Measurements from ENCODE around the gene NPAS3.
"Not testable (repeated sequence)": the region's sequence is repeated elsewhere in the genome, so short reads cannot be mapped to it uniquely, and the experiment has no call there.

NPAS3 gene

GRCh38 chr14:33061667-33062325 lies 123.1 kb downstream of the NPAS3 start:
- Mint-ChIP-seq H3K4me3 (no peak overlapping the region), H3K27ac (no peak overlapping the region), H3K4me1 (no peaks in the 10 kb centered on the region), H3K9me3 (peaks cover 0 to 4% of the 10 kb centered on the region in 2 donors), H3K36me3 (no peaks in the 10 kb centered on the region), H3K27me3 (no peaks in the 10 kb centered on the region)
- ATAC-seq (replicated peaks) (no peak), DNase-seq (no peak)

GRCh38 chr14:33062476-33062875 lies 123.8 kb downstream of the NPAS3 start:
- H3K9me3 Mint-ChIP-seq: peaks cover 0 to 4% of the 10 kb centered on the region in 2 donors
- no peaks in the 10 kb centered on the region for H3K27me3 Mint-ChIP-seq
- no peaks in the 10 kb centered on the region for H3K36me3 Mint-ChIP-seq
- ATAC-seq (replicated peaks) (no peak), DNase-seq (no peak)
- no peak overlapping the region for H3K4me3 Mint-ChIP-seq
- no peaks in the 10 kb centered on the region for H3K4me1 Mint-ChIP-seq
- no peak overlapping the region for H3K27ac Mint-ChIP-seq

- Mint-ChIP-seq H3K27ac (no peak overlapping the region), H3K27me3 (no peaks in the 10 kb centered on the region), H3K4me3 (no peak overlapping the region), H3K4me1 (no peaks in the 10 kb centered on the region), H3K9me3 (peaks cover 0 to 4% of the 10 kb centered on the region in 2 donors), H3K36me3 (no peaks in the 10 kb centered on the region)
- ATAC-seq (replicated peaks) (no peak), DNase-seq (no peak)
These were observed 124.2 kb downstream of the NPAS3 start for GRCh38 chr14:33062881-33063280.

GRCh38 chr14:33063521-33063920 lies 124.8 kb downstream of the NPAS3 start:
- Mint-ChIP-seq H3K4me3 (no peak overlapping the region), H3K36me3 (no peaks in the 10 kb centered on the region), H3K4me1 (no peaks in the 10 kb centered on the region), H3K27me3 (no peaks in the 10 kb centered on the region), H3K27ac (no peak overlapping the region), H3K9me3 (peaks cover 0 to 4% of the 10 kb centered on the region in 2 donors)
- ATAC-seq (replicated peaks) (no peak), DNase-seq (no peak)

GRCh38 chr14:33065634-33066033 lies 127.0 kb downstream of the NPAS3 start:
- no peak for DNase-seq
- Mint-ChIP-seq H3K9me3 (peaks cover 0 to 4% of the 10 kb centered on the region in 2 donors), H3K36me3 (no peaks in the 10 kb centered on the region), H3K4me1 (no peaks in the 10 kb centered on the region), H3K27ac (no peak overlapping the region), H3K27me3 (no peaks in the 10 kb centered on the region), H3K4me3 (no peak overlapping the region)
- no peak for ATAC-seq (replicated peaks)

- no peaks in the 10 kb centered on the region for H3K9me3 Mint-ChIP-seq
- DNase-seq (no peak), ATAC-seq (replicated peaks) (no peak)
- H3K27me3 Mint-ChIP-seq: no peaks in the 10 kb centered on the region
- no peak overlapping the region for H3K4me3 Mint-ChIP-seq
- no peak overlapping the region for H3K27ac Mint-ChIP-seq
- H3K4me1 Mint-ChIP-seq: no peaks in the 10 kb centered on the region
- no peaks in the 10 kb centered on the region for H3K36me3 Mint-ChIP-seq
These were observed 129.4 kb downstream of the NPAS3 start for GRCh38 chr14:33068040-33068439.

GRCh38 chr14:33068626-33069025 lies 129.9 kb downstream of the NPAS3 start:
- no peak overlapping the region for H3K4me3 Mint-ChIP-seq
- DNase-seq (no peak), ATAC-seq (replicated peaks) (no peak)
- H3K9me3 Mint-ChIP-seq: no peaks in the 10 kb centered on the region
- no peak overlapping the region for H3K27ac Mint-ChIP-seq
- H3K27me3 Mint-ChIP-seq: no peaks in the 10 kb centered on the region
- H3K36me3 Mint-ChIP-seq: no peaks in the 10 kb centered on the region
- H3K4me1 Mint-ChIP-seq: no peaks in the 10 kb centered on the region

GRCh38 chr14:33070475-33070874 lies 131.8 kb downstream of the NPAS3 start:
- Mint-ChIP-seq H3K4me3 (no peak overlapping the region), H3K9me3 (no peaks in the 10 kb centered on the region), H3K36me3 (no peaks in the 10 kb centered on the region), H3K4me1 (no peaks in the 10 kb centered on the region), H3K27ac (no peak overlapping the region), H3K27me3 (no peaks in the 10 kb centered on the region)
- ATAC-seq (replicated peaks) (no peak), DNase-seq (no peak)

- no peaks in the 10 kb centered on the region for H3K36me3 Mint-ChIP-seq
- H3K4me1 Mint-ChIP-seq: no peaks in the 10 kb centered on the region
- no peaks in the 10 kb centered on the region for H3K9me3 Mint-ChIP-seq
- DNase-seq (no peak), ATAC-seq (replicated peaks) (no peak)
- H3K4me3 Mint-ChIP-seq: no peak overlapping the region
- no peaks in the 10 kb centered on the region for H3K27me3 Mint-ChIP-seq
- H3K27ac Mint-ChIP-seq: no peak overlapping the region
These were observed 134.3 kb downstream of the NPAS3 start for GRCh38 chr14:33073023-33073422.

- H3K27ac Mint-ChIP-seq: no peak overlapping the region
- H3K4me1 Mint-ChIP-seq: no peaks in the 10 kb centered on the region
- H3K36me3 Mint-ChIP-seq: no peaks in the 10 kb centered on the region
- no peak overlapping the region for H3K4me3 Mint-ChIP-seq
- peaks cover 0 to 3% of the 10 kb centered on the region in 2 donors for H3K9me3 Mint-ChIP-seq
- ATAC-seq (replicated peaks) (no peak), DNase-seq (no peak)
- H3K27me3 Mint-ChIP-seq: no peaks in the 10 kb centered on the region
These were observed 142.6 kb downstream of the NPAS3 start for GRCh38 chr14:33081259-33081658.

GRCh38 chr14:33085799-33086198 lies 147.1 kb downstream of the NPAS3 start:
- H3K4me1 Mint-ChIP-seq: no peaks in the 10 kb centered on the region

GRCh38 chr14:33088274-33088673 lies 149.6 kb downstream of the NPAS3 start:
- H3K27me3 Mint-ChIP-seq; H3K4me3 Mint-ChIP-seq; H3K27ac Mint-ChIP-seq; H3K4me1 Mint-ChIP-seq; DNase-seq; ATAC-seq (replicated peaks); H3K36me3 Mint-ChIP-seq: not testable (repeated sequence)
- peaks cover 13% of the 10 kb centered on the region in 2 donors for H3K9me3 Mint-ChIP-seq

More at GRCh38 chr14:33085799-33086198, 147.1 kb downstream of the NPAS3 start:
- Mint-ChIP-seq H3K9me3 (peaks cover 5 to 6% of the 10 kb centered on the region in 2 donors), H3K27me3 (no peaks in the 10 kb centered on the region), H3K36me3 (no peaks in the 10 kb centered on the region), H3K27ac (no peak overlapping the region), H3K4me3 (no peak overlapping the region)
- DNase-seq (no peak), ATAC-seq (replicated peaks) (no peak)

- Mint-ChIP-seq H3K4me3 (no peak overlapping the region), H3K9me3 (peaks cover 5% of the 10 kb centered on the region in 2 donors), H3K36me3 (no peaks in the 10 kb centered on the region), H3K4me1 (no peaks in the 10 kb centered on the region), H3K27me3 (no peaks in the 10 kb centered on the region), H3K27ac (no peak overlapping the region)
- DNase-seq (no peak), ATAC-seq (replicated peaks) (no peak)
These were observed 159.3 kb downstream of the NPAS3 start for GRCh38 chr14:33098016-33098415.

- Mint-ChIP-seq H3K27ac (no peak overlapping the region), H3K4me1 (no peaks in the 10 kb centered on the region), H3K27me3 (no peaks in the 10 kb centered on the region), H3K9me3 (peaks cover 0 to 6% of the 10 kb centered on the region in 2 donors), H3K4me3 (no peak overlapping the region), H3K36me3 (no peaks in the 10 kb centered on the region)
- no peak for ATAC-seq (replicated peaks)
- DNase-seq: no peak
These were observed 164.8 kb downstream of the NPAS3 start for GRCh38 chr14:33103489-33103888.

- no peaks in the 10 kb centered on the region for H3K27me3 Mint-ChIP-seq
- DNase-seq: no peak
- no peaks in the 10 kb centered on the region for H3K36me3 Mint-ChIP-seq
- no peak overlapping the region for H3K27ac Mint-ChIP-seq
- no peak for ATAC-seq (replicated peaks)
- no peak overlapping the region for H3K4me3 Mint-ChIP-seq
- H3K9me3 Mint-ChIP-seq: peaks cover 0 to 6% of the 10 kb centered on the region in 2 donors
- no peaks in the 10 kb centered on the region for H3K4me1 Mint-ChIP-seq
These were observed 165.3 kb downstream of the NPAS3 start for GRCh38 chr14:33103966-33104365.
